D721Med (cell line): ENCODE data around the gene MOB3B.

Source experiments
- DNase-seq: peaks from one replicate; pipeline ENCODE4 v3.0.0; 2011; ENCODE audit warnings: low spot score; ENCODE audit not compliant: insufficient read length
- FAIRE-seq: peaks from 2 replicates; lab custom pipeline; 2011; peaks lifted over from hg19 to GRCh38; lab: Jason Lieb, UNC
- CTCF ChIP-seq: IDR thresholded peaks from 2 replicates; pipeline ENCODE4 v1.5.1; 2012; ENCODE audit warnings: mild to moderate bottlenecking, control low read depth; ENCODE audit not compliant: insufficient read depth; ENCODE audit errors: missing control alignments

MOB3B gene

GRCh38 chr9:27529316-27530278 lies at the start of gene MOB3B:
Gene MOB3B, minus strand, starts transcription at chr9:27529814. Its CDS starts 74,264 bp downstream, at chr9:27455550.
- peak; percentile 73 for TF ChIP-seq CTCF
- FAIRE-seq (no peak), DNase-seq (peak; percentile 57)

GRCh38 chr9:27573634-27574590 lies 44.3 kb upstream of the MOB3B start:
- peak; percentile 33 for DNase-seq
- FAIRE-seq, result peak; percentile 89

GRCh38 chr9:27572918-27573633 lies 43.5 kb upstream of the MOB3B start, which contains the start of gene C9orf72:
Gene C9orf72, minus strand, starts transcription at chr9:27573481. Its CDS starts 6,361 bp downstream, at chr9:27567120.
- no peak for FAIRE-seq
- peak; percentile 34 for DNase-seq

More at GRCh38 chr9:27573634-27574590, 44.3 kb upstream of the MOB3B start:
- TF ChIP-seq CTCF, result no peak

GRCh38 chr9:27572566-27572917 lies 42.9 kb upstream of the MOB3B start:
- no peak for DNase-seq
- no peak for FAIRE-seq
- TF ChIP-seq CTCF, result no peak

More at GRCh38 chr9:27572918-27573633, 43.5 kb upstream of the MOB3B start, which contains the start of gene C9orf72:
- no peak for TF ChIP-seq CTCF

GRCh38 chr9:27572061-27572460 lies 42.4 kb upstream of the MOB3B start:
- FAIRE-seq, result no peak
- TF ChIP-seq CTCF, result no peak
- no peak for DNase-seq

- no peak for TF ChIP-seq CTCF
- peak; percentile 32 for FAIRE-seq
- no peak for DNase-seq
Measured at GRCh38 chr9:27571011-27571410, 41.4 kb upstream of the MOB3B start.
